H1 (cell line): Measurements from ENCODE around the gene TMCC3. TPM values are rescaled to one million over a fixed set of nuclear protein-coding genes. Genes with fewer than 3 reads are reported as not detected.

Source experiments
- CTCF ChIA-PET: fragments of 300-600 bp; sonication (Branson Sonifier 250); formaldehyde crosslinking; loops from one replicate; lab custom pipeline; 2021; ENCODE audit not compliant: partially characterized antibody; lab: Charles Lee
- POLR2A ChIA-PET: fragments of 300-600 bp; sonication (Branson Sonifier 250); formaldehyde crosslinking; loops from one replicate; lab custom pipeline; 2021; ENCODE audit warnings: inconsistent platforms; ENCODE audit not compliant: partially characterized antibody; lab: Charles Lee
- DNase-seq, 2 experiments: peaks; one replicate each; pipeline versions ENCODE4 v3.0.0 to v3.0.0-alpha.2; 2010 to 2022; ENCODE audit warnings: low spot score in 2 of 2, low read depth in 1 of 2, mixed read lengths in 1 of 2
- FAIRE-seq: peaks from 2 replicates; lab custom pipeline; 2011; peaks lifted over from hg19 to GRCh38; lab: Jason Lieb, UNC
- H2AFZ ChIP-seq: 2 replicates; pipeline ENCODE4 v1.8.1; 2012; ENCODE audit warnings: low read length, inconsistent platforms
- H2AK5ac ChIP-seq: 2 replicates; pipeline ENCODE4 v1.6.1; 2013; ENCODE audit warnings: low read depth, low read length
- H2BK120ac ChIP-seq: replicated peaks from 2 replicates; pipeline ENCODE3; 2013; ENCODE audit warnings: low read depth, low read length, inconsistent platforms
- H2BK12ac ChIP-seq: 2 replicates; pipeline ENCODE4 v1.6.1; 2013; ENCODE audit warnings: low read depth, low read length
- H2BK15ac ChIP-seq: 2 replicates; pipeline ENCODE4 v1.6.1; 2013; ENCODE audit warnings: low read length
- H2BK20ac ChIP-seq: 2 replicates; pipeline ENCODE4 v1.6.1; 2013; ENCODE audit warnings: low read length
- H2BK5ac ChIP-seq: 2 replicates; pipeline ENCODE4 v1.6.1; 2013; ENCODE audit warnings: low read depth, low read length
- H3K14ac ChIP-seq: 2 replicates; pipeline ENCODE4 v1.6.1; 2013; ENCODE audit warnings: inconsistent platforms; ENCODE audit not compliant: insufficient read length
- H3K18ac ChIP-seq: 2 replicates; pipeline ENCODE4 v1.6.1; 2013; ENCODE audit warnings: low read length; ENCODE audit errors: extremely low read depth
- H3K23ac ChIP-seq: 2 replicates; pipeline ENCODE4 v1.6.1; 2013; ENCODE audit warnings: inconsistent platforms; ENCODE audit not compliant: insufficient read length
- H3K23me2 ChIP-seq: 2 replicates; pipeline ENCODE4 v1.6.1; 2013; ENCODE audit warnings: low read depth, low read length
- H3K27ac ChIP-seq: 2 replicates; pipeline ENCODE4 v1.6.1; 2011; ENCODE audit warnings: low read depth, low read length, inconsistent platforms
- H3K27me3 ChIP-seq, 4 experiments: replicated peaks in 1 of 4; 1 replicate in 1 of 4; 2 replicates in 3 of 4; pipeline versions ENCODE4 v1.6.1 to v1.8.1; 2011 to 2013; ENCODE audit warnings: low read length in 3 of 4, mild to moderate bottlenecking in 3 of 4, inconsistent platforms in 2 of 4, mixed read lengths in 2 of 4, moderate library complexity in 1 of 4; ENCODE audit not compliant: control insufficient read depth in 3 of 4, insufficient read depth in 3 of 4; ENCODE audit errors: extremely low read depth in 1 of 4
- H3K36me3 ChIP-seq, 4 experiments: 2 replicates each; pipeline versions ENCODE4 v1.6.1 to v1.8.1; 2011 to 2013; ENCODE audit warnings: mild to moderate bottlenecking in 4 of 4, low read length in 3 of 4, moderate library complexity in 2 of 4, control low read depth in 1 of 4, inconsistent platforms in 1 of 4; ENCODE audit not compliant: insufficient read depth in 4 of 4, control insufficient read depth in 2 of 4
- H3K4ac ChIP-seq: replicated peaks from 2 replicates; pipeline ENCODE3; 2013; ENCODE audit warnings: low read length, low read depth, mixed read lengths, inconsistent platforms; ENCODE audit not compliant: insufficient read length
- H3K4me1 ChIP-seq, 4 experiments: replicated peaks in 1 of 4; 1 replicate in 1 of 4; 2 replicates in 3 of 4; pipeline versions ENCODE4 v1.6.1 to v1.8.1; 2011 to 2013; ENCODE audit warnings: low read length in 3 of 4, inconsistent platforms in 2 of 4, mixed read lengths in 1 of 4; ENCODE audit not compliant: insufficient read depth in 4 of 4, control insufficient read depth in 3 of 4
- H3K4me2 ChIP-seq, 2 experiments: 2 replicates each; pipeline versions ENCODE4 v1.6.1 to v1.8.1; 2011 to 2013; ENCODE audit warnings: low read depth in 2 of 2, low read length in 2 of 2, control low read depth in 1 of 2, inconsistent platforms in 1 of 2, mild to moderate bottlenecking in 1 of 2; ENCODE audit not compliant: insufficient read depth in 1 of 2
- H3K4me3 ChIP-seq, 4 experiments: fragments of 200-600, 300-600 bp in 1 of 4; sonication (generic), shearing (Covaris generic), sonication (Bioruptor Twin) in 1 of 4; 2 replicates each; pipeline versions ENCODE4 v1.5.1 to v1.8.1; 2011 to 2016; ENCODE audit warnings: low read length in 4 of 4, low read depth in 3 of 4, control low read depth in 2 of 4, inconsistent platforms in 2 of 4, mild to moderate bottlenecking in 2 of 4, mixed read lengths in 1 of 4, moderate library complexity in 1 of 4; ENCODE audit not compliant: insufficient read depth in 2 of 4; ENCODE audit errors: extremely low read depth in 1 of 4
- H3K56ac ChIP-seq: replicated peaks from 2 replicates; pipeline ENCODE3; 2013; ENCODE audit warnings: low read depth, mild to moderate bottlenecking, mixed read lengths, low read length, inconsistent platforms; ENCODE audit not compliant: insufficient read length
- H3K79me1 ChIP-seq: 2 replicates; pipeline ENCODE4 v1.6.1; 2013; ENCODE audit warnings: low read depth, low read length, control low read depth
- H3K79me2 ChIP-seq, 2 experiments: 2 replicates each; pipeline versions ENCODE4 v1.6.1 to v1.8.1; 2012 to 2013; ENCODE audit warnings: low read length in 2 of 2, mild to moderate bottlenecking in 2 of 2, inconsistent platforms in 1 of 2; ENCODE audit not compliant: insufficient read depth in 2 of 2, control insufficient read depth in 1 of 2
- H3K9ac ChIP-seq, 4 experiments: replicated peaks in 1 of 4; 1 replicate in 1 of 4; 2 replicates in 3 of 4; pipeline versions ENCODE4 v1.6.1 to v1.8.1; 2011 to 2013; ENCODE audit warnings: low read depth in 3 of 4, low read length in 3 of 4, control low read depth in 2 of 4, mild to moderate bottlenecking in 2 of 4, moderate library complexity in 2 of 4, inconsistent platforms in 1 of 4; ENCODE audit errors: extremely low read depth in 1 of 4
- H3K9me3 ChIP-seq, 2 experiments: 2 replicates each; pipeline versions ENCODE4 v1.6.1 to v1.8.1; 2012 to 2013; ENCODE audit warnings: mild to moderate bottlenecking in 2 of 2, moderate library complexity in 2 of 2, control low read depth in 1 of 2, inconsistent platforms in 1 of 2, low read depth in 1 of 2, low read length in 1 of 2, mixed read lengths in 1 of 2; ENCODE audit not compliant: insufficient read depth in 2 of 2
- H4K20me1 ChIP-seq, 2 experiments: replicated peaks in 1 of 2; 2 replicates each; pipeline versions ENCODE3 to v1.8.1; 2011 to 2013; ENCODE audit warnings: inconsistent platforms in 2 of 2, low read length in 2 of 2, mild to moderate bottlenecking in 1 of 2; ENCODE audit not compliant: insufficient read depth in 2 of 2, control insufficient read depth in 1 of 2
- H4K5ac ChIP-seq: 2 replicates; pipeline ENCODE4 v1.6.1; 2013; ENCODE audit warnings: low read length, low read depth, mixed read lengths, inconsistent platforms; ENCODE audit not compliant: insufficient read length
- H4K8ac ChIP-seq: 2 replicates; pipeline ENCODE4 v1.8.0; 2013; ENCODE audit warnings: mild to moderate bottlenecking, moderate library complexity, low read length, inconsistent platforms; ENCODE audit not compliant: insufficient read depth; ENCODE audit errors: extremely low read depth
- H4K91ac ChIP-seq: replicated peaks from 2 replicates; pipeline ENCODE3; 2013; ENCODE audit warnings: low read length, mixed read lengths, inconsistent platforms; ENCODE audit not compliant: insufficient read length
- whole genome bisulfite sequencing, 2 experiments: shearing (Covaris generic) in 1 of 2; methylation state at CpG; one replicate each; pipeline versions ENCODE4 v1.1.6 to v1.1.7; 2013 to 2015; ENCODE audit warnings: low lambda C conversion rate in 2 of 2, mixed read lengths in 2 of 2, inconsistent platforms in 1 of 2, low coverage in 1 of 2, missing lambda C conversion rate in 1 of 2; ENCODE audit not compliant: insufficient replicate concordance in 2 of 2, insufficient coverage in 1 of 2, insufficient read length in 1 of 2; ENCODE audit errors: extremely low coverage in 1 of 2, missing lambda C conversion rate in 1 of 2; 5-methylcytosine and 5-hydroxymethylcytosine counted together
- polyA plus RNA-seq, 7 experiments: library from polyadenylated mRNA; depleted of rRNA in 3 of 7; stranded (reverse) in 5 of 7; unstranded in 2 of 7; fragments of >200 nt in 5 of 7; fragments of 200-250 nt in 2 of 7; gene quantifications; 1 replicate in 5 of 7; 2 replicates in 1 of 7; 4 replicates in 1 of 7; pipeline versions ENCODE4 v1.2.1 to v1.2.3, GENCODE V29; 2011 to 2013; ENCODE audit warnings: missing spikeins in 2 of 7, mixed read lengths in 2 of 7
- total RNA-seq: library from RNA; stranded (reverse); fragmentation: NEBNext Ultra II Directional; extraction: Animal tissue kit (Norgen Biotek cat#: 25700); gene quantifications from 2 replicates; pipeline ENCODE4 v1.2.1, GENCODE V29; 2021

TMCC3 gene
- total and polyA plus RNA-seq, 2 of the 8 experiments (the other 6 are each of a cell fraction or from before 2014, with no cell fraction given): 1.7 to 4.1 TPM

GRCh38 chr12:94699801-94700200, 49.4 kb upstream of the TMCC3 start:
- no peak overlapping the region for H3K4me3 ChIP-seq
- H2BK12ac ChIP-seq: no peak overlapping the region
- no peak overlapping the region for H2AFZ ChIP-seq
- H3K9ac ChIP-seq: no peak overlapping the region
- H4K20me1 ChIP-seq: no peaks in the 10 kb centered on the region
- H3K27me3 ChIP-seq: no peaks in the 10 kb centered on the region
- 94% methylated on average over 1 of the region's 1 CpG; no CpG with 5 or more reads in 1 of the 2 experiments for WGBS, 2 experiments
- no peaks in the 10 kb centered on the region for H3K79me2 ChIP-seq
- H4K8ac ChIP-seq: no peak overlapping the region
- CTCF ChIA-PET: interaction anchor here (2.1 kb wide), 1 partner anchor 15 kb away, joined by 6 read pairs; no protein-coding TSS in a partner anchor
- H2BK20ac ChIP-seq: no peak overlapping the region
- no peak overlapping the region for H2BK120ac ChIP-seq
- DNase-seq (no peak), FAIRE-seq (no peak)
- H3K14ac ChIP-seq: no peak overlapping the region
- H3K23ac ChIP-seq: no peak overlapping the region
- H3K18ac ChIP-seq: no peak overlapping the region
- H3K9me3 ChIP-seq: no peaks in the 10 kb centered on the region
- no peak overlapping the region for H3K27ac ChIP-seq
- no peak overlapping the region for H2AK5ac ChIP-seq
- no peaks in the 10 kb centered on the region for H3K79me1 ChIP-seq
- no peaks in the 10 kb centered on the region for H3K23me2 ChIP-seq
- no peak overlapping the region for H3K4me2 ChIP-seq
- no peak overlapping the region for H3K56ac ChIP-seq
- H2BK15ac ChIP-seq: no peak overlapping the region
- no peaks in the 10 kb centered on the region for H3K36me3 ChIP-seq
- no peak overlapping the region for H2BK5ac ChIP-seq
- no peak overlapping the region for H3K4ac ChIP-seq
- no peak overlapping the region for H4K91ac ChIP-seq
- H3K4me1 ChIP-seq: no peaks in the 10 kb centered on the region; a peak in 1 of 7 replicates
- H4K5ac ChIP-seq: no peak overlapping the region
- POLR2A ChIA-PET: no interaction called here
